NB4 (cell line): ENCODE data around the gene NRXN3.

Experiments
- POLR2A ChIP-seq: IDR thresholded peaks from 2 replicates; pipeline ENCODE4 v1.6.1; 2011; ENCODE audit warnings: mild to moderate bottlenecking; ENCODE audit not compliant: insufficient read length; ENCODE audit errors: extremely low read depth
- TF ChIP-seq, protein P1 (sequence below): IDR thresholded peaks from one replicate; pipeline ENCODE4 v1.5.1; 2012; ENCODE audit warnings: low read depth, low read length
- TF ChIP-seq, protein P2 (sequence below): IDR thresholded peaks from 2 replicates; pipeline ENCODE4 v1.6.1; 2011; ENCODE audit warnings: low read depth, low read length

GRCh38 chr14:78989221-78989620, 819.0 kb downstream of the NRXN3 start:
- TF ChIP-seq, protein P1, sequence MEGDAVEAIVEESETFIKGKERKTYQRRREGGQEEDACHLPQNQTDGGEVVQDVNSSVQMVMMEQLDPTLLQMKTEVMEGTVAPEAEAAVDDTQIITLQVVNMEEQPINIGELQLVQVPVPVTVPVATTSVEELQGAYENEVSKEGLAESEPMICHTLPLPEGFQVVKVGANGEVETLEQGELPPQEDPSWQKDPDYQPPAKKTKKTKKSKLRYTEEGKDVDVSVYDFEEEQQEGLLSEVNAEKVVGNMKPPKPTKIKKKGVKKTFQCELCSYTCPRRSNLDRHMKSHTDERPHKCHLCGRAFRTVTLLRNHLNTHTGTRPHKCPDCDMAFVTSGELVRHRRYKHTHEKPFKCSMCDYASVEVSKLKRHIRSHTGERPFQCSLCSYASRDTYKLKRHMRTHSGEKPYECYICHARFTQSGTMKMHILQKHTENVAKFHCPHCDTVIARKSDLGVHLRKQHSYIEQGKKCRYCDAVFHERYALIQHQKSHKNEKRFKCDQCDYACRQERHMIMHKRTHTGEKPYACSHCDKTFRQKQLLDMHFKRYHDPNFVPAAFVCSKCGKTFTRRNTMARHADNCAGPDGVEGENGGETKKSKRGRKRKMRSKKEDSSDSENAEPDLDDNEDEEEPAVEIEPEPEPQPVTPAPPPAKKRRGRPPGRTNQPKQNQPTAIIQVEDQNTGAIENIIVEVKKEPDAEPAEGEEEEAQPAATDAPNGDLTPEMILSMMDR, result no peak
- TF ChIP-seq POLR2A, result no peak
- TF ChIP-seq, protein P2, sequence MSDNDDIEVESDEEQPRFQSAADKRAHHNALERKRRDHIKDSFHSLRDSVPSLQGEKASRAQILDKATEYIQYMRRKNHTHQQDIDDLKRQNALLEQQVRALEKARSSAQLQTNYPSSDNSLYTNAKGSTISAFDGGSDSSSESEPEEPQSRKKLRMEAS, result no peak
